HEK293 (cell line): ENCODE results near the gene DNAJC5.

Source experiments
- CTCF ChIA-PET: fragments of 350-600 bp; formaldehyde crosslinking; extraction: SDS; loops from one replicate; lab custom pipeline; 2021; ENCODE audit warnings: antibody characterized with exemption; lab: Yijun Ruan, JAX
- POLR2A ChIA-PET: fragments of 300-600 bp; formaldehyde crosslinking; extraction: SDS; loops from one replicate; lab custom pipeline; 2020; ENCODE audit warnings: antibody characterized with exemption, inconsistent platforms; lab: Yijun Ruan, JAX
- H3K27ac ChIP-seq: fragments of 200-500 bp; sonication (Bioruptor generic); 2 replicates; pipeline ENCODE4 v1.5.1; 2014; ENCODE audit warnings: low read depth, low read length, control low read depth, inconsistent platforms; ENCODE audit errors: extremely low read depth
- H3K36me3 ChIP-seq, 2 experiments: fragments of 200-500 bp in 1 of 2; sonication (Bioruptor generic) in 1 of 2; 1 replicate in 1 of 2; 2 replicates in 1 of 2; pipeline ENCODE4 v1.5.1; 2014 to 2017; ENCODE audit warnings: inconsistent platforms in 2 of 2, low read length in 2 of 2; ENCODE audit not compliant: control insufficient read depth in 2 of 2, insufficient read depth in 1 of 2
- H3K4me1 ChIP-seq: fragments of 200-500 bp; sonication (Bioruptor generic); 2 replicates; pipeline ENCODE4 v1.5.1; 2014; ENCODE audit warnings: mild to moderate bottlenecking, low read length, inconsistent platforms; ENCODE audit not compliant: control insufficient read depth, insufficient read depth
- H3K4me3 ChIP-seq: 2 replicates; pipeline ENCODE4 v1.5.1; 2011; ENCODE audit warnings: low read depth, mild to moderate bottlenecking, control low read depth, low read length, moderate library complexity
- H3K9me3 ChIP-seq: fragments of 200-500 bp; sonication (Bioruptor generic); 2 replicates; pipeline ENCODE4 v1.5.1; 2014; ENCODE audit warnings: low read depth, low read length, inconsistent platforms; ENCODE audit not compliant: control insufficient read depth, insufficient read depth
- FEZF1 ChIP-seq: fragments of 450-650 bp; formaldehyde crosslinking; IDR thresholded peaks from 2 replicates; pipeline ENCODE4 v1.5.1; 2016; ENCODE audit warnings: missing biosample characterization, missing genetic modification characterization
- KLF10 ChIP-seq: fragments of 450-650 bp; IDR thresholded peaks from 2 replicates; pipeline ENCODE4 v1.5.1; 2018; ENCODE audit warnings: missing biosample characterization, mild to moderate bottlenecking, missing genetic modification characterization
- KLF16 ChIP-seq: fragments of 450-650 bp; formaldehyde crosslinking; IDR thresholded peaks from 2 replicates; pipeline ENCODE4 v1.5.1; 2017; ENCODE audit warnings: missing biosample characterization, missing genetic modification characterization
- KLF7 ChIP-seq: fragments of 450-650 bp; formaldehyde crosslinking; IDR thresholded peaks from 2 replicates; pipeline ENCODE4 v1.5.1; 2016; ENCODE audit warnings: missing biosample characterization, missing genetic modification characterization, borderline replicate concordance
- KLF8 ChIP-seq: fragments of 450-650 bp; formaldehyde crosslinking; IDR thresholded peaks from 2 replicates; pipeline ENCODE4 v1.5.1; 2016; ENCODE audit warnings: missing biosample characterization, missing genetic modification characterization
- REST ChIP-seq: fragments of 450-650 bp; formaldehyde crosslinking; IDR thresholded peaks from 2 replicates; pipeline ENCODE4 v1.5.1; 2016; ENCODE audit warnings: missing biosample characterization, missing genetic modification characterization
- TCF7L2 ChIP-seq: IDR thresholded peaks from 2 replicates; pipeline ENCODE4 v1.6.1; 2011; ENCODE audit warnings: low read depth, mild to moderate bottlenecking, inconsistent platforms, low read length, moderate library complexity, borderline replicate concordance
- ZBTB11 ChIP-seq: fragments of 450-650 bp; formaldehyde crosslinking; conservative IDR thresholded peaks from 2 replicates; pipeline ENCODE4 v1.5.1; 2016; ENCODE audit warnings: low read depth, missing biosample characterization, missing genetic modification characterization
- ZBTB26 ChIP-seq: fragments of 450-650 bp; formaldehyde crosslinking; optimal IDR thresholded peaks from 2 replicates; pipeline ENCODE3; 2016; ENCODE audit warnings: missing biosample characterization, mild to moderate bottlenecking, missing genetic modification characterization
- ZIC2 ChIP-seq: fragments of 450-650 bp; formaldehyde crosslinking; IDR thresholded peaks from 2 replicates; pipeline ENCODE4 v1.5.1; 2016; ENCODE audit warnings: missing biosample characterization, missing genetic modification characterization
- ZNF112 ChIP-seq: fragments of 450-650 bp; formaldehyde crosslinking; IDR thresholded peaks from 2 replicates; pipeline ENCODE4 v1.5.0; 2017; ENCODE audit warnings: missing biosample characterization, missing genetic modification characterization
- ZNF19 ChIP-seq: fragments of 450-650 bp; formaldehyde crosslinking; IDR thresholded peaks from 2 replicates; pipeline ENCODE4; 2016; ENCODE audit warnings: missing biosample characterization, missing genetic modification characterization, low read depth
- ZNF211 ChIP-seq: fragments of 450-650 bp; formaldehyde crosslinking; IDR thresholded peaks from 2 replicates; pipeline ENCODE4 v1.5.1; 2016; ENCODE audit warnings: low read depth, missing biosample characterization, missing genetic modification characterization
- ZNF248 ChIP-seq: fragments of 450-650 bp; formaldehyde crosslinking; IDR thresholded peaks from 2 replicates; pipeline ENCODE4 v1.5.1; 2017; ENCODE audit warnings: missing biosample characterization, missing genetic modification characterization
- ZNF335 ChIP-seq: fragments of 450-650 bp; formaldehyde crosslinking; conservative IDR thresholded peaks from 2 replicates; pipeline ENCODE4 v1.5.1; 2016; ENCODE audit warnings: missing biosample characterization, missing genetic modification characterization
- ZNF341 ChIP-seq: fragments of 450-650 bp; formaldehyde crosslinking; IDR thresholded peaks from 2 replicates; pipeline ENCODE4; 2016; ENCODE audit warnings: low read depth, missing biosample characterization, missing genetic modification characterization
- ZNF354C ChIP-seq: fragments of 450-650 bp; formaldehyde crosslinking; IDR thresholded peaks from 2 replicates; pipeline ENCODE4 v1.5.1; 2016; ENCODE audit warnings: missing biosample characterization, missing genetic modification characterization, low read depth, borderline replicate concordance
- ZNF37A ChIP-seq: fragments of 450-650 bp; IDR thresholded peaks from 2 replicates; pipeline ENCODE4 v1.5.1; 2018; ENCODE audit warnings: missing biosample characterization, missing genetic modification characterization
- ZNF521 ChIP-seq: fragments of 450-650 bp; formaldehyde crosslinking; IDR thresholded peaks from 2 replicates; pipeline ENCODE4 v1.5.1; 2017; ENCODE audit warnings: missing biosample characterization, mild to moderate bottlenecking, missing genetic modification characterization
- ZNF596 ChIP-seq: fragments of 450-650 bp; IDR thresholded peaks from 2 replicates; pipeline ENCODE4 v1.5.0; 2018; ENCODE audit warnings: missing biosample characterization, mild to moderate bottlenecking, missing genetic modification characterization, moderate library complexity
- ZNF692 ChIP-seq: fragments of 450-650 bp; formaldehyde crosslinking; IDR thresholded peaks from 2 replicates; pipeline ENCODE4 v1.5.1; 2016; ENCODE audit warnings: missing biosample characterization, missing genetic modification characterization
- ZSCAN4 ChIP-seq: fragments of 450-650 bp; formaldehyde crosslinking; IDR thresholded peaks from 2 replicates; pipeline ENCODE4 v1.5.1; 2017; ENCODE audit warnings: missing biosample characterization, missing genetic modification characterization
- TF ChIP-seq, protein P1 (sequence below): fragments of 450-650 bp; formaldehyde crosslinking; IDR thresholded peaks from 2 replicates; pipeline ENCODE4; 2016; ENCODE audit warnings: missing biosample characterization, missing genetic modification characterization
- TF ChIP-seq, protein P2 (sequence below): fragments of 450-650 bp; formaldehyde crosslinking; IDR thresholded peaks from 2 replicates; pipeline ENCODE4 v1.5.1; 2017; ENCODE audit warnings: missing biosample characterization, mild to moderate bottlenecking, missing genetic modification characterization, moderate library complexity

DNAJC5 gene

DNA sequence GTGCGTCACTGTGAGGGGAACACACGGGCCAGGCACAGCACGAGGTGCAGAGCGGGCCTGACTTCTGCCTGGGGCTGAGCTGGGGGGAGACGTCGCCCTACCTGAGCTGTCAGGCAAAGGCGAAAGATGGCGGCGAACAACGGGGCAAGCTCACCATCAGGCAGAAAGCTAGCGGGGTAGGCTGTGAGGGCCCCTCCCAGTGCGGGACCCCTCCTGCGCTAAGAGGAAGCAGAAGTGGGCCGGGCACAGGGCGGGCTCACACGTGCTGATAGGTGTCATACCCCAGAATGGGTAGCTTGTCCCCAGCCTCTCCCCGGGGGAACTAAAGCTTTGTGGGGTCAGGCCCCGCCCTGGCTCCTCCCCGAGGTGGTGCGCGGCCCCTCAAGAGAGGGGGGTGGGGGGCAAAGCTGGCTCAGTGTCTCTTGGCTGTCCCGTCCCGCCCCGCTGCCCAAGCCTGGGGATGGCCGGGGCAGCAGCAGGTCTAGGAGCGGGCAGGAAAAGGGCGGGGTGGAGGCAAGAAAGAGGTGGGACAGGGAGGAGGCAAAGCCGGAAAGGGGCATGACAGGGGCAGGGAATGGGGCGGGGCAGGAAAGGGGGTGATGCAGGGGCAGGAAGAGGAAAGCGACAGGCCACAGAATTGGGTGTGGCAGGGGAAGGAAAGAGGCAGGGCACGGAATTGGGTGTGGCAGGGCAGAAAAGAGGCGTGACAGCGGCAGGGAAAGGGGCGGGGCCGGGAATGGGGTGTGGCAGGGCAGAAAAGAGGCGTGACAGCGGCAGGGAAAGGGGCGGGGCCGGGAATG lies 46.6 kb downstream of the DNAJC5 start:
- H3K36me3 ChIP-seq: peaks cover under 1 to 72% of the 10 kb centered on the region in 2 experiments; a peak in 2 of 3 replicates
- no peaks in the 10 kb centered on the region for H3K9me3 ChIP-seq
- CTCF ChIA-PET: no interaction called here
- H3K27ac ChIP-seq: no peak overlapping the region
- no peak overlapping the region for H3K4me3 ChIP-seq
- POLR2A ChIA-PET: no interaction called here
- no peaks in the 10 kb centered on the region for H3K4me1 ChIP-seq
- TF ChIP-seq KLF7 (tag by site-specific recombination) (peak; percentile 96), KLF10 (tag by site-specific recombination) (peak; percentile 91), ZNF596 (no peak), ZIC2 (tag by site-specific recombination) (no peak), ZBTB11 (tag by site-specific recombination) (peak; percentile 90), TCF7L2 (no peak), FEZF1 (tag by site-specific recombination) (no peak), KLF8 (peak; percentile 100), ZNF112 (tag by site-specific recombination) (no peak), ZSCAN4 (tag by site-specific recombination) (no peak), ZNF335 (no peak), ZNF37A (tag by site-specific recombination) (no peak), ZBTB26 (tag by site-specific recombination) (peak; percentile 11), ZNF211 (tag by site-specific recombination) (no peak), ZNF521 (tag by site-specific recombination) (no peak), ZNF19 (tag by site-specific recombination) (no peak), ZNF248 (tag by site-specific recombination) (no peak), KLF16 (tag by site-specific recombination) (peak; percentile 93), REST (tag by site-specific recombination) (no peak), ZNF354C (tag by site-specific recombination) (no peak), ZNF341 (tag by site-specific recombination) (peak; percentile 85), ZNF692 (tag by site-specific recombination) (no peak)
- TF ChIP-seq, protein P1, sequence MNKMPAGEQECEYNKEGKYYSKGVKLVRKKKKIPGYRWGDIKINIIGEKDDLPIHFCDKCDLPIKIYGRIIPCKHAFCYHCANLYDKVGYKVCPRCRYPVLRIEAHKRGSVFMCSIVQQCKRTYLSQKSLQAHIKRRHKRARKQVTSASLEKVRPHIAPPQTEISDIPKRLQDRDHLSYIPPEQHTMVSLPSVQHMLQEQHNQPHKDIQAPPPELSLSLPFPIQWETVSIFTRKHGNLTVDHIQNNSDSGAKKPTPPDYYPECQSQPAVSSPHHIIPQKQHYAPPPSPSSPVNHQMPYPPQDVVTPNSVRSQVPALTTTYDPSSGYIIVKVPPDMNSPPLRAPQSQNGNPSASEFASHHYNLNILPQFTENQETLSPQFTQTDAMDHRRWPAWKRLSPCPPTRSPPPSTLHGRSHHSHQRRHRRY (tag by site-specific recombination): no peak
- TF ChIP-seq, protein P2, sequence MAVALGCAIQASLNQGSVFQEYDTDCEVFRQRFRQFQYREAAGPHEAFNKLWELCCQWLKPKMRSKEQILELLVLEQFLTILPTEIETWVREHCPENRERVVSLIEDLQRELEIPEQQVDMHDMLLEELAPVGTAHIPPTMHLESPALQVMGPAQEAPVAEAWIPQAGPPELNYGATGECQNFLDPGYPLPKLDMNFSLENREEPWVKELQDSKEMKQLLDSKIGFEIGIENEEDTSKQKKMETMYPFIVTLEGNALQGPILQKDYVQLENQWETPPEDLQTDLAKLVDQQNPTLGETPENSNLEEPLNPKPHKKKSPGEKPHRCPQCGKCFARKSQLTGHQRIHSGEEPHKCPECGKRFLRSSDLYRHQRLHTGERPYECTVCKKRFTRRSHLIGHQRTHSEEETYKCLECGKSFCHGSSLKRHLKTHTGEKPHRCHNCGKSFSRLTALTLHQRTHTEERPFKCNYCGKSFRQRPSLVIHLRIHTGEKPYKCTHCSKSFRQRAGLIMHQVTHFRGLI (tag by site-specific recombination): no peak
